GM12801 (cell line): Measurements from ENCODE around the gene SPAG9.

Experiments
- TF ChIP-seq, protein P1 (sequence below): IDR thresholded peaks from one replicate; pipeline ENCODE4 v1.5.1; 2011; ENCODE audit warnings: control low read depth; ENCODE audit not compliant: insufficient read length; ENCODE audit errors: extremely low read depth

SPAG9 gene

DNA sequence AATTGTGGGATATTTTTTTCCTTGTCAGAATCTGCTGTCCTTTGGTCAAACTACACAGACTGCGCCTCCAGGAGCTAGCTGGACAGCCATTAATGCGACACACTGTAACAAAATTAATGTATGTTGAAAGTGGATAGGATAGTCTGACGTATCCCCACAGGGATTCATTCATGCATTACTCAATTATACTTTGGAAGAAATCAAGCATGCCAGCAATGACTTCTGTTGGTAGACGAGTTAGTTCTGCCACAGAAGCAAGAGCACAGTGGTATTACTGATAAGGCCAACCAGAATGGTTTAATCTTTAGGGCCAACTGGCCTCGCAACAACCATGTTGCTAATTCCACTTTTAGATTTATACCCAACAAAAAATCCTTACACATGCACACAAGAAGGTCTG, 148.1 kb downstream of the SPAG9 start:
- TF ChIP-seq, protein P1, sequence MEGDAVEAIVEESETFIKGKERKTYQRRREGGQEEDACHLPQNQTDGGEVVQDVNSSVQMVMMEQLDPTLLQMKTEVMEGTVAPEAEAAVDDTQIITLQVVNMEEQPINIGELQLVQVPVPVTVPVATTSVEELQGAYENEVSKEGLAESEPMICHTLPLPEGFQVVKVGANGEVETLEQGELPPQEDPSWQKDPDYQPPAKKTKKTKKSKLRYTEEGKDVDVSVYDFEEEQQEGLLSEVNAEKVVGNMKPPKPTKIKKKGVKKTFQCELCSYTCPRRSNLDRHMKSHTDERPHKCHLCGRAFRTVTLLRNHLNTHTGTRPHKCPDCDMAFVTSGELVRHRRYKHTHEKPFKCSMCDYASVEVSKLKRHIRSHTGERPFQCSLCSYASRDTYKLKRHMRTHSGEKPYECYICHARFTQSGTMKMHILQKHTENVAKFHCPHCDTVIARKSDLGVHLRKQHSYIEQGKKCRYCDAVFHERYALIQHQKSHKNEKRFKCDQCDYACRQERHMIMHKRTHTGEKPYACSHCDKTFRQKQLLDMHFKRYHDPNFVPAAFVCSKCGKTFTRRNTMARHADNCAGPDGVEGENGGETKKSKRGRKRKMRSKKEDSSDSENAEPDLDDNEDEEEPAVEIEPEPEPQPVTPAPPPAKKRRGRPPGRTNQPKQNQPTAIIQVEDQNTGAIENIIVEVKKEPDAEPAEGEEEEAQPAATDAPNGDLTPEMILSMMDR: no peak

DNA sequence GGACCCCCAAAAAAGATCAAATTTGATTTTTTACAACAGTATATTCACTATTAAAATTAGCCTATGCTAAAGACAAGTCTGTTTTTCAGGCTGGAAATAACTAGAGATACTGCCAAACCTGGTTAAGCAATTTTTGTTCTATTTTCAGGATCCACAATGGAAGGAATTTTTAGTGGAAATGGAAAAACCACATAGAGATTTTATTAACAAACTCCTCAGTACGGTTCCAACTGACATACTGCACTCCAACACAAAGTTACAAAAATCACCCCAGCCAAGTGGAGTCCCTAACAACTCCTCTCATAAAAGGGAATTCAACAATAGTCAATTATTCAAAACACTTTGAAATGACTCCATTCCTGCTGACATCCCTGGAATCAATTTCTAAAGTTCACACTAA, 152.9 kb downstream of the SPAG9 start:
- TF ChIP-seq, protein P1: no peak

DNA sequence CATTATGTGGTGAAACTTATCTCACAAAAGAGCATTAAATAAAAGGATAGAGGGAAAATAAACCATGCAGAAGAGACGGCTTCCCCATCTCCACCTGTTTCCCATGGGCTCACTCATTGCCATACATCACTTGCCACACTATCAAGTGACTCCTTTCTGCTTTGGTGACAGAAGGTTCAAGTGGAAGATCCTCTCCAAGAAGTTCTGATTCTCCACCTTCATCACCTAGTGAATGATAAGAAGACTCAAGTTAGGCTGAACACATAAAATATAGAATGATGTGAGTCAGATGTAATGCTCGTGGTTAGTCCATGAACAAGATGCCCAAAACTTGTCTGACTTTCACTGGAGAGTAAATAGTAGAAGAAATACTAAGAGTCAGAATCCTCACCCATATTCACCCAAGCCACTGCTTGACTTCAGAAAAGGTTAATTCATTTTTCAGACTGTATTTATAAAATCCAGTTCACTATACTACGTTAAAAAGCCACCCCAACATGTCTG, 154.5 kb downstream of the SPAG9 start:
- TF ChIP-seq, protein P1: no peak

DNA sequence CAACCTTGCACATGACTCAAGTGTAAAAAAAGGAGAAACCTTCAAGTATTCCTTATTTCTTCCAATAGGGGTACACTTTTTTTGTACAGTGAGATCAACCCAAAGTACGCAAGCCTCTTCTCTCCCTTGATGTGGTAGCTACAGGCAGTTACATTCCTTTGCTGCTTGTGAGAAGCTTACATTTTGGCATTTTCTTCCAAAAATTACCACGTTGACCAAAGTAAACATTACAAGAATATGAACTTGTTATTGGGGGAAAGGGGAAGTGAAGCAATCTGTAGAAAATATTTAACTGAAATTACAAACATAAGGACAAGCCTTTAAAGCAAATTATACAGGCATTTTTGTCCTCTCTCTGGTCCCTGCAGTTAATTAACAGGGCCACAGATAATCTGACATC, 157.5 kb downstream of the SPAG9 start:
- TF ChIP-seq, protein P1: no peak

DNA sequence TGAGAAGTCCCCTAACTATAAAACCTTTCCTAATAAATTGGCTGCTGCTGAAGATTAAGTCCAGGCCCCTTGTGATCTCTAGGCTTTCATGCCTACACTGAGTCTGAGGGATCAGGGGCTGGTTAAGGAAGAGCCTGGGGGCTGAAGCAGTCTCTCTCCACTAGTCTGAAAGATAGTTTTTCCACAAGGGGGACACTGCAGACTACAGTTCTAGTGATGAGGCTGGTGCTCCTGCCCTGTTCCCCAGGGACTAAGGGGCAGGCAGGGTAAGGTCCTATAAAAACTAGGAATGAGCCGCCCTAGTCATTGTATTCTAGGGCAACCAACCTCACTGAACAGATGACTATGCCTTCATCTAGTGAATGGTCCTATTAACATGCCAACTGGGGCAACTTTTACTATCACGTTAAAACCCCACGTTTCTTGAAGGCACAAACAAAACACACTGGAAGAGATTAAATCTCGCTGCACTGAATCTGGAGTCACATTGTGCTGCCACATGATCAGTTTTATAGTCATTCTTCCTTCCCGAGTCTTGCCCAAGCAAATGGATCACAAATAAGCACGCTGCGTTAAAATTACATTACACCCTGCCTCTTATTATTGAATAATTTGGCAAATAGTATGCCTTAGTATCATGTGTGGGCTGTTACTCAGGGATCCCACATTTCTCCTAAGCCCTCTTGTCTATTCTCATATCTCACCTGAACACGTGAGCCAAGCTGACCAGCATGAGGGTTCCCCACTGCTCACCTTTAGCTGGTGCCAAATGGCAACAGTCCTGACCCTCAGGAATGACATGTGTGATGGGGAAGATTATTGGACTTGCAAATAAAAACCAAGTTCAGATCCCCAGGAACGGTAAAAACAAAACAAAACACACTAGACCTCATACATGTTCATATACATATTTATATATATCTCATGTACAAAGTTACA, 159.1 kb downstream of the SPAG9 start:
- TF ChIP-seq, protein P1: no peak

DNA sequence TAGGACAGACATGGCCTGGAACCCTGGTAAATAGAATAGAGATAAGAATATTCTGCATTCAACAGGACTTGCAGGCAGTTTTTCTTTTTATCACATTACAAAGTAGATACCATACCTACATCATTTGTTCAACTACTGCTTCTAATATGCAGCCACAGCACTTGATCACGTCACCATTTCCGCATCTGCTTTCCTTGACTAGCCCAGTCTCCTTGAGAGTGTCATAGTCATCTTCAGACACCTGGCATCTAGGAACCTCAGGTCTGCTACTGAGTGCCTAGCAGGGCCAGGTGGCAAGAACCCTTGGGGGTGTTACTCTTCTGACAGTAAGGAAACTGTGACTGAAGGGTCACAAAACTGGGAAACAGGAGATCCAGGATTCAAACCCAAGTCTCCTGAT, 161.3 kb downstream of the SPAG9 start:
- TF ChIP-seq, protein P1: no peak

DNA sequence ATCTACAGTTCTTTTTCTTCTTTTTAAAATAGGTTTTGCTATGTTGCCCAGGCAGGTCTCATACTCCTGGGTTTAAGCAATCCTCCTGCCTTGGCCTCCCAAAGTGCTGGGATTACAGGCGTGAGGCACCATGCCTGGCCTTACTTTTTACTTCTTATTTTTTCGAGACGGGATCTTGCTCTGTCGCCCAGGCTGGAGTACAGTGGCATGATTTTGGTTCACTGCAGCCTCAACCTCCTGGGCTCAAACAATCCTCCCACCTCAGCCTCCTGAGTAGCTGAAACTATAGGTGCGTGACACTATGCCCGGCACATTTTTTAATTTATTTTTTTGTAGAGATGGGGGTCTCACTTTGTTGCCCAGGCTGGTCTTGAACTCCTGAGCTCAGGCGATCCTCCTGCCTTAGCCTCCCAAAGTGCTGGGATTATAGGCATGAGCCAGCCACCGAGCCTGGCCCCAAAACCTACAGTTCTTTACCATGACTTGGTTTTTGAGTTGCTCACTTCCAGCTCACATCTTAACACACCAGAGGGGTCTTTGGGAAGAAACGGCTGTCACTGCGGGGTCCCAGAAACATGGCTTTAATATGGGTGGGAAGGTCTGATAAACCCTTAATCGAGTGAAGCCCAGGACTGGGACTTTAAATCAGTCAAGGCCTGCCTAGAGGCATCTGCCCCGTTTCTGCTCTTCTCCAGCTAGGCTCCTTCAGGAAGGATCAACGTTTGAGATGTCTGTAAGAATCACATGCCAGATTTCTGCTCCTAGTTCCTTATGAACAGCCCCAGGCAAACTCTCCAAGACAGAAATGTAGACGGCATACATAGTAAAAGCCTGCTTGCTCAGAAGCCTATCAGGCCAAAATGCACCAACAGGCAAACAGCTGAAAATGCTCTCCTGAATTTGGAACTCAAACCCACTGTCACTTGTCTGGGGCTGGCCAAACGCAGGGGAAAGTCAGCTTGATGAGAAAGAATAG, 162.8 kb downstream of the SPAG9 start:
- TF ChIP-seq, protein P1: no peak
